K562 (cell line): ENCODE measurements around the gene LCA5. TPM values are rescaled to one million over a fixed set of nuclear protein-coding genes. Genes with fewer than 3 reads are reported as not detected.

Experiments
- CBX1 ChIP-seq: sonication (generic); IDR thresholded peaks from 2 replicates; pipeline ENCODE4 v1.6.1; 2016; ENCODE audit warnings: antibody characterized with exemption, low read depth, mild to moderate bottlenecking
- E2F6 ChIP-seq, 2 experiments: IDR thresholded peaks; 2 replicates each; pipeline ENCODE4 v1.6.1; 2011; ENCODE audit warnings: borderline replicate concordance in 1 of 2, control low read depth in 1 of 2, low read depth in 1 of 2, low read length in 1 of 2, mild to moderate bottlenecking in 1 of 2, mixed read lengths in 1 of 2, moderate library complexity in 1 of 2; ENCODE audit not compliant: insufficient read depth in 1 of 2, insufficient read length in 1 of 2, poor library complexity in 1 of 2, severe bottlenecking in 1 of 2; ENCODE audit errors: extremely low read depth in 1 of 2
- EP400 ChIP-seq: fragments of 450-650 bp; IDR thresholded peaks from 2 replicates; pipeline ENCODE4 v1.6.1; 2017; ENCODE audit warnings: antibody characterized with exemption, mild to moderate bottlenecking, moderate library complexity
- GABPB2 ChIP-seq: fragments of 250-450 bp; sonication (Bioruptor Pico); conservative IDR thresholded peaks from 2 replicates; pipeline ENCODE4 v1.5.1; 2021; ENCODE audit warnings: mild to moderate bottlenecking
- JUND ChIP-seq, 2 experiments: IDR thresholded peaks; 2 replicates in 1 of 2; 3 replicates in 1 of 2; pipeline ENCODE4 v1.6.1; 2011; ENCODE audit warnings: borderline replicate concordance in 2 of 2, low read depth in 2 of 2, low read length in 2 of 2, improper control_type of control experiment in 1 of 2, missing biosample characterization in 1 of 2, missing genetic modification characterization in 1 of 2, missing genetic modification reagents in 1 of 2
- POLR2AphosphoS2 ChIP-seq: IDR thresholded peaks from 2 replicates; pipeline ENCODE4 v1.6.1; 2012; ENCODE audit warnings: low read length, improper control_type of control experiment
- RB1 ChIP-seq: fragments of 450-650 bp; IDR thresholded peaks from 2 replicates; pipeline ENCODE4 v1.6.1; 2017; ENCODE audit warnings: low read depth, mild to moderate bottlenecking
- SAP30 ChIP-seq: fragments of 200-600 bp; sonication (generic); IDR thresholded peaks from 2 replicates; pipeline ENCODE4 v1.6.1; 2012; ENCODE audit warnings: borderline replicate concordance, low read depth, mild to moderate bottlenecking, moderate library complexity, low read length, control low read depth, inconsistent platforms; ENCODE audit not compliant: insufficient read depth, poor library complexity, severe bottlenecking
- ZC3H4 ChIP-seq: sonication (generic); formaldehyde crosslinking; IDR thresholded peaks from 2 replicates; pipeline ENCODE4 v1.9.0; 2021; ENCODE audit warnings: missing genetic modification reagents, borderline replicate concordance
- ZNF224 ChIP-seq: sonication (generic); formaldehyde crosslinking; IDR thresholded peaks from 2 replicates; pipeline ENCODE4 v1.8.0; 2022; ENCODE audit warnings: mild to moderate bottlenecking, missing genetic modification reagents
- ZNF707 ChIP-seq: fragments of 250-450 bp; sonication (Bioruptor Pico); conservative IDR thresholded peaks from 2 replicates; pipeline ENCODE4 v1.8.0; 2022; ENCODE audit warnings: inconsistent platforms, mild to moderate bottlenecking, moderate library complexity
- ZZZ3 ChIP-seq: fragments of 450-650 bp; IDR thresholded peaks from 2 replicates; pipeline ENCODE4 v1.6.1; 2016; ENCODE audit warnings: antibody characterized with exemption, mild to moderate bottlenecking, moderate library complexity
- polyA plus RNA-seq, 8 experiments: library from polyadenylated mRNA; depleted of rRNA in 4 of 8; stranded (reverse) in 5 of 8; unstranded in 3 of 8; fragments of >200 nt; fragmentation: Nextera tagmentation in 2 of 8; fragmentation: Illumina TruSeq in 1 of 8; extraction: Ambion mirVana in 2 of 8; extraction: Trizol in 1 of 8; gene quantifications; 2 replicates each; pipeline versions ENCODE4 v1.2.1 to v1.2.3, GENCODE V29; 2011 to 2014; ENCODE audit warnings: inconsistent platforms in 1 of 8, missing spikeins in 1 of 8
- total RNA-seq, 7 experiments: library from RNA; depleted of rRNA in 6 of 7; stranded (reverse); fragments of >200 nt in 6 of 7; fragmentation: Illumina TruSeq in 2 of 7; extraction: Trizol in 2 of 7; gene quantifications; 2 replicates each; pipeline versions ENCODE4 v1.2.1 to v1.2.3, GENCODE V29; 2011 to 2021; ENCODE audit warnings: low replicate concordance in 1 of 7
- TF ChIP-seq, protein P1 (sequence below): fragments of 150-350 bp; IDR thresholded peaks from 2 replicates; pipeline ENCODE4 v1.6.1; 2014; ENCODE audit warnings: low read depth, mild to moderate bottlenecking, low read length, borderline replicate concordance
- TF ChIP-seq, protein P2 (sequence below), 2 experiments: fragments of 200-800 bp in 1 of 2; sonication (Bioruptor generic) in 1 of 2; sonication (generic) in 1 of 2; formaldehyde crosslinking in 1 of 2; IDR thresholded peaks in 1 of 2; conservative IDR thresholded peaks in 1 of 2; 2 replicates each; pipeline versions ENCODE4 v1.5.0 to v1.6.1; 2016 to 2020; ENCODE audit warnings: missing compliant biosample characterization in 1 of 2, missing genetic modification characterization in 1 of 2, missing genetic modification reagents in 1 of 2
- TF ChIP-seq, protein P3 (sequence below): IDR thresholded peaks from 3 replicates; pipeline ENCODE4 v1.6.1; 2011; ENCODE audit warnings: borderline replicate concordance, mild to moderate bottlenecking, moderate library complexity; ENCODE audit not compliant: insufficient read length; ENCODE audit errors: extremely low read depth

LCA5 gene
- total and polyA plus RNA-seq, 9 of the 15 experiments (the other 6 are each of a cell fraction or from before 2014, with no cell fraction given) = 1.0 to 3.4 (median 1.8) TPM

DNA sequence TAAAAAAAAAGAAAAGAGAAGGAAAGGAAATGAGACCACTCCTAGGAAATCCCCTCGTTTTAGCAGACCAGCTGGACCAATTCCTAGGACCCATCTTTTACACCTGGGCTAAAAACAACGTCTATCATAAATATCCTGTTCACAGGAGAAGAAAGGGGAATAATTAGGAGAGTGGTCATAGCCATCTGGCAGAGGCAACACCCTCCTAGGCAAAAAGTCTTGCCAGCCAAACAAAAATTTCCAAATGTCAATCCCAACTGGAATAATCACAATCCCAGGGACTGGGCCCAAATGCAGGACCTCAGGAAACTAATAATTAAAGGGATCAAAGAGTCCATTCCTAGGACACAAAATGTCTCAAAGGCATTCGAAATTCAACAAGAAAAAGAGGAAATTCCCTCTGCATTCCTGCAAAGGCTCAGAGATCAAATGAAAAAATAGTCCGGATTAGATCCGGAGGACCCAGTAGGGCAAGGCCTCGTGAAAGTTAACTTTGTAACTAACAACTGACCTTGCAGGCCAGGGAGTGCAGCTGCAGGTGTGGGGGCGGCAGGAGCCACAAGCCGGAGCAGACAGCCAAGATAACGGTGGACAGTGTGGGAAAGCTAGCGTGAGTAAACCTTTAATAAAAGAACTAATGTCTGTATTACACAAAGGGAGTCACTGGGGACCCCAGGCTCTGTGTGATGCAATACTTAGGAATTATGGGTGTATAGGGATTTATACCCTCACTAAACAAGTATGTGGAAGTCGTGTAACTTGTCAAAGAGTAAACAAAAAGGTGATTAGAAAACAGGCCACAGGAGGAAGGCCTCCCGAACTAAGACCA, 11.7 kb downstream of the LCA5 start (continued):
- TF ChIP-seq ZNF707 (CRISPR knock-in tag) (no peak), JUND (IDR thresholded peaks at IDR 0.05; ENCODE audit: borderline replicate concordance, low read depth, low read length) (peak; percentile 45), JUND (tag; IDR thresholded peaks at IDR 0.05; ENCODE audit: borderline replicate concordance, low read depth, low read length) (no peak; the same call in 2 of the 3 replicates), ZZZ3 (no peak), E2F6 (IDR thresholded peaks at IDR 0.05; ENCODE audit: borderline replicate concordance in 1 of 2, extremely low read depth in 1 of 2, insufficient read depth in 1 of 2, insufficient read length in 1 of 2, low read depth in 1 of 2, low read length in 1 of 2, poor library complexity in 1 of 2, severe bottlenecking in 1 of 2) (peak; percentile 23 to 59), GABPB2 (no peak), POLR2AphosphoS2 (no peak), ZC3H4 (CRISPR knock-in tag) (no peak), ZNF224 (CRISPR knock-in tag) (no peak), SAP30 (no peak), EP400 (peak; percentile 31), CBX1 (no peak), RB1 (no peak)
- TF ChIP-seq, protein P1, sequence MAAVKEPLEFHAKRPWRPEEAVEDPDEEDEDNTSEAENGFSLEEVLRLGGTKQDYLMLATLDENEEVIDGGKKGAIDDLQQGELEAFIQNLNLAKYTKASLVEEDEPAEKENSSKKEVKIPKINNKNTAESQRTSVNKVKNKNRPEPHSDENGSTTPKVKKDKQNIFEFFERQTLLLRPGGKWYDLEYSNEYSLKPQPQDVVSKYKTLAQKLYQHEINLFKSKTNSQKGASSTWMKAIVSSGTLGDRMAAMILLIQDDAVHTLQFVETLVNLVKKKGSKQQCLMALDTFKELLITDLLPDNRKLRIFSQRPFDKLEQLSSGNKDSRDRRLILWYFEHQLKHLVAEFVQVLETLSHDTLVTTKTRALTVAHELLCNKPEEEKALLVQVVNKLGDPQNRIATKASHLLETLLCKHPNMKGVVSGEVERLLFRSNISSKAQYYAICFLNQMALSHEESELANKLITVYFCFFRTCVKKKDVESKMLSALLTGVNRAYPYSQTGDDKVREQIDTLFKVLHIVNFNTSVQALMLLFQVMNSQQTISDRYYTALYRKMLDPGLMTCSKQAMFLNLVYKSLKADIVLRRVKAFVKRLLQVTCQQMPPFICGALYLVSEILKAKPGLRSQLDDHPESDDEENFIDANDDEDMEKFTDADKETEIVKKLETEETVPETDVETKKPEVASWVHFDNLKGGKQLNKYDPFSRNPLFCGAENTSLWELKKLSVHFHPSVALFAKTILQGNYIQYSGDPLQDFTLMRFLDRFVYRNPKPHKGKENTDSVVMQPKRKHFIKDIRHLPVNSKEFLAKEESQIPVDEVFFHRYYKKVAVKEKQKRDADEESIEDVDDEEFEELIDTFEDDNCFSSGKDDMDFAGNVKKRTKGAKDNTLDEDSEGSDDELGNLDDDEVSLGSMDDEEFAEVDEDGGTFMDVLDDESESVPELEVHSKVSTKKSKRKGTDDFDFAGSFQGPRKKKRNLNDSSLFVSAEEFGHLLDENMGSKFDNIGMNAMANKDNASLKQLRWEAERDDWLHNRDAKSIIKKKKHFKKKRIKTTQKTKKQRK = no peak
- TF ChIP-seq, protein P2, sequence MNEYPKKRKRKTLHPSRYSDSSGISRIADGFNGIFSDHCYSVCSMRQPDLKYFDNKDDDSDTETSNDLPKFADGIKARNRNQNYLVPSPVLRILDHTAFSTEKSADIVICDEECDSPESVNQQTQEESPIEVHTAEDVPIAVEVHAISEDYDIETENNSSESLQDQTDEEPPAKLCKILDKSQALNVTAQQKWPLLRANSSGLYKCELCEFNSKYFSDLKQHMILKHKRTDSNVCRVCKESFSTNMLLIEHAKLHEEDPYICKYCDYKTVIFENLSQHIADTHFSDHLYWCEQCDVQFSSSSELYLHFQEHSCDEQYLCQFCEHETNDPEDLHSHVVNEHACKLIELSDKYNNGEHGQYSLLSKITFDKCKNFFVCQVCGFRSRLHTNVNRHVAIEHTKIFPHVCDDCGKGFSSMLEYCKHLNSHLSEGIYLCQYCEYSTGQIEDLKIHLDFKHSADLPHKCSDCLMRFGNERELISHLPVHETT (CRISPR knock-in tag; conservative IDR thresholded peaks at IDR 0.05 in 1 of 2, IDR thresholded peaks at IDR 0.05 in 1 of 2) = no peak
- TF ChIP-seq, protein P3, sequence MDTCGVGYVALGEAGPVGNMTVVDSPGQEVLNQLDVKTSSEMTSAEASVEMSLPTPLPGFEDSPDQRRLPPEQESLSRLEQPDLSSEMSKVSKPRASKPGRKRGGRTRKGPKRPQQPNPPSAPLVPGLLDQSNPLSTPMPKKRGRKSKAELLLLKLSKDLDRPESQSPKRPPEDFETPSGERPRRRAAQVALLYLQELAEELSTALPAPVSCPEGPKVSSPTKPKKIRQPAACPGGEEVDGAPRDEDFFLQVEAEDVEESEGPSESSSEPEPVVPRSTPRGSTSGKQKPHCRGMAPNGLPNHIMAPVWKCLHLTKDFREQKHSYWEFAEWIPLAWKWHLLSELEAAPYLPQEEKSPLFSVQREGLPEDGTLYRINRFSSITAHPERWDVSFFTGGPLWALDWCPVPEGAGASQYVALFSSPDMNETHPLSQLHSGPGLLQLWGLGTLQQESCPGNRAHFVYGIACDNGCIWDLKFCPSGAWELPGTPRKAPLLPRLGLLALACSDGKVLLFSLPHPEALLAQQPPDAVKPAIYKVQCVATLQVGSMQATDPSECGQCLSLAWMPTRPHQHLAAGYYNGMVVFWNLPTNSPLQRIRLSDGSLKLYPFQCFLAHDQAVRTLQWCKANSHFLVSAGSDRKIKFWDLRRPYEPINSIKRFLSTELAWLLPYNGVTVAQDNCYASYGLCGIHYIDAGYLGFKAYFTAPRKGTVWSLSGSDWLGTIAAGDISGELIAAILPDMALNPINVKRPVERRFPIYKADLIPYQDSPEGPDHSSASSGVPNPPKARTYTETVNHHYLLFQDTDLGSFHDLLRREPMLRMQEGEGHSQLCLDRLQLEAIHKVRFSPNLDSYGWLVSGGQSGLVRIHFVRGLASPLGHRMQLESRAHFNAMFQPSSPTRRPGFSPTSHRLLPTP = no peak
